ENCODE results near the gene MNAT1. TPM values are rescaled to one million over a fixed set of nuclear protein-coding genes. Genes with fewer than 3 reads are reported as not detected.

Gene MNAT1
- total and polyA plus RNA-seq, 2 experiments from 2014 or later, result 51.6 to 85.0 TPM

DNA sequence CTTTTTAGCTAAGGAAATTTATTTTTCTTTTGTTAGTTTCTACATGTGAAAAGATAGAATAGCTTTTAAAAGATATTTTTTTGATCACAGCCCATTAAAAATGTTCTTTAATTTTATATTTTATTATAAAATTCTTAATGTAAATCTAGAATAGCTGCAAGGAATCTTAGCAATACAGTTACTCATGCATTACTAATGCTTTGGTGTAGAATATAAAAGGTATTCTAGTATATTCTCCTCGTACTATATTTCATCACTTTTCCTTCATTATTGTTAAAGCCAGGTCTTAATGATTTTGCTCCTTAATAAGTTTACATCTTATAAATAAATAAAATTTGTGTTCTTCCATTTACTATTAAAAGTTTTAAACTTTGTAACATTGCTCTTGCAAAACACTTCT is 82.6 kb downstream of the MNAT1 start (continued):
- TF ChIP-seq NANOG (IDR thresholded peaks at IDR 0.05; ENCODE audit: borderline replicate concordance) (no peak), CTCF (conservative IDR thresholded peaks at IDR 0.05; ENCODE audit: low read depth in 2 of 2) (no peak), CREB1 (CRISPR knock-in tag; IDR thresholded peaks at IDR 0.05; ENCODE audit: low read depth) (no peak), EZH2 (IDR thresholded peaks at IDR 0.05; ENCODE audit: low read depth, unreplicated experiment) (no peak)

DNA sequence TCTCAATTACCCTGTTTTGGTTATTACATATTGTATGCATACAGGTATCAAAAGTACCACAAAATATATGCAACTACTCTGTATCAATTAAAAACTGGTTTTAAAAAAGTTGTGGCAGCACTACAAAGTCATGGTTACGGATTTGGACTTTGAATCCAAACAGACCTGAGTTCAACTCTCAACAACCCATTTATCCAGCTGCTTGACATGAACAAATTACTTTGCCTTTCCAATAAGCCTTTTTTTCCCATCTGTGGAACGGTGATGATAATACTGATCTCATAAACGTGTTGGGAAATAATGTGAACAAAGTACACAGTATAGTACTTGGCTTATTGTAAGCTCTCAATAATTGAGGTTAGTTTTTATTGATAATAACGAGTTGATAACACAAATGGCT is 85.0 kb downstream of the MNAT1 start:
- Histone ChIP-seq H3K27ac (ENCODE audit: low read depth) (no peak overlapping the region), H2AFZ (no peak overlapping the region), H3K4me2 (no peak overlapping the region), H3K4me3 (no peak overlapping the region), H3K79me2 (replicated peaks; ENCODE audit: insufficient read depth) (no peaks in the 10 kb centered on the region), H3F3A (replicated peaks; ENCODE audit: low read depth) (no peaks in the 10 kb centered on the region), H3K9me2 (ENCODE audit: insufficient read depth) (no peaks in the 10 kb centered on the region), H4K20me1 (replicated peaks; ENCODE audit: insufficient read depth) (no peaks in the 10 kb centered on the region), H3K36me3 (ENCODE audit: insufficient read depth) (no peaks in the 10 kb centered on the region), H3K4me1 (ENCODE audit: insufficient read depth) (no peaks in the 10 kb centered on the region), H3K27me3 (ENCODE audit: insufficient read depth) (no peaks in the 10 kb centered on the region)
- Mint-ChIP-seq H3K27ac (no peak overlapping the region), H3K9me3 (no peaks in the 10 kb centered on the region), H3K36me3 (ENCODE audit: low read depth) (peaks cover 3% of the 10 kb centered on the region; the same call in 1 of the 3 replicates), H3K27me3 (ENCODE audit: insufficient read depth, low read depth, poor library complexity) (peaks cover 3% of the 10 kb centered on the region), H3K4me1 (no peaks in the 10 kb centered on the region), H3K4me3 (no peak overlapping the region)
- DNase-seq (ENCODE audit: low spot score) (no peak), ATAC-seq (no peak)
- TF ChIP-seq CTCF (conservative IDR thresholded peaks at IDR 0.05; ENCODE audit: low read depth in 2 of 2), result no peak
- no peak for TF ChIP-seq JUNB (IDR thresholded peaks at IDR 0.05; ENCODE audit: unreplicated experiment)
- TF ChIP-seq ETS1 (IDR thresholded peaks at IDR 0.05), result no peak
- no peak for TF ChIP-seq ZNF331 (CRISPR knock-in tag; IDR thresholded peaks at IDR 0.05; ENCODE audit: low read depth)
- TF ChIP-seq NANOG (IDR thresholded peaks at IDR 0.05; ENCODE audit: borderline replicate concordance), result no peak
- no peak for TF ChIP-seq STAT1 (IDR thresholded peaks at IDR 0.05; ENCODE audit: unreplicated experiment)
- no peak for TF ChIP-seq EZH2phosphoT487 (IDR thresholded peaks at IDR 0.05; ENCODE audit: unreplicated experiment)
- TF ChIP-seq POLR2AphosphoS5 (IDR thresholded peaks at IDR 0.05; ENCODE audit: low read depth), result no peak
- no peak for TF ChIP-seq REST (IDR thresholded peaks at IDR 0.05; ENCODE audit: unreplicated experiment)
- TF ChIP-seq CREB1 (CRISPR knock-in tag; IDR thresholded peaks at IDR 0.05; ENCODE audit: low read depth), result no peak
